Activated CD4-positive, CD25-positive, alpha-beta regulatory T cell (primary cell): ENCODE results near the gene E2F1.
A peak's percentile ranks its signal among the peaks of the same experiment; 100 is the strongest.
"Not testable (repeated sequence)": the region's sequence is repeated elsewhere in the genome, so short reads cannot be mapped to it uniquely, and the experiment has no call there.

Source experiments
- DNase-seq, 4 experiments: peaks; one replicate each; lab custom pipeline; 2025; lab: John Stamatoyannopoulos, UW

Gene E2F1

GRCh38 chr20:33710681-33711445 lies 24.7 kb upstream of the E2F1 start:
- DNase-seq: no peak

GRCh38 chr20:33709905-33710541 lies 23.8 kb upstream of the E2F1 start:
- no peak for DNase-seq

- no peak for DNase-seq
Measured at GRCh38 chr20:33709398-33709797, 23.2 kb upstream of the E2F1 start.

- no peak for DNase-seq
Measured at GRCh38 chr20:33707668-33708067, 21.5 kb upstream of the E2F1 start.

GRCh38 chr20:33704197-33704924 lies 18.2 kb upstream of the E2F1 start:
- no peak for DNase-seq

GRCh38 chr20:33703498-33704137 lies 17.4 kb upstream of the E2F1 start:
- no peak for DNase-seq

GRCh38 chr20:33702861-33703260 lies 16.7 kb upstream of the E2F1 start:
- DNase-seq: no peak

- DNase-seq: no peak
Measured at GRCh38 chr20:33701629-33702450, 15.7 kb upstream of the E2F1 start.

GRCh38 chr20:33700696-33701441 lies 14.7 kb upstream of the E2F1 start:
- DNase-seq: not testable (repeated sequence)

- DNase-seq: not testable (repeated sequence)
Measured at GRCh38 chr20:33698966-33699365, 12.8 kb upstream of the E2F1 start.

- DNase-seq: no peak
Measured at GRCh38 chr20:33697129-33697528, 10.9 kb upstream of the E2F1 start.

- DNase-seq: no peak
Measured at GRCh38 chr20:33696448-33696847, 10.3 kb upstream of the E2F1 start.

GRCh38 chr20:33694639-33695012 lies 8.4 kb upstream of the E2F1 start:
- no peak for DNase-seq

- no peak for DNase-seq
Measured at GRCh38 chr20:33693741-33694638, 7.8 kb upstream of the E2F1 start.

GRCh38 chr20:33693289-33693688 lies 7.1 kb upstream of the E2F1 start:
- DNase-seq: no peak

- DNase-seq: peak in 1 of 4 experiments; percentile 17
Measured at GRCh38 chr20:33689973-33690372, 3.8 kb upstream of the E2F1 start.

GRCh38 chr20:33689493-33689892 lies 3.3 kb upstream of the E2F1 start:
- no peak for DNase-seq

GRCh38 chr20:33688938-33689424 lies 2.8 kb upstream of the E2F1 start:
- DNase-seq: no peak
